Activated CD8-positive, alpha-beta memory T cell treated with anti-CD3 and anti-CD28 coated beads for 36 hours (primary cell): ENCODE data around the gene USP13. TPM values are rescaled to one million over a fixed set of nuclear protein-coding genes. Genes with fewer than 3 reads are reported as not detected.

ENCODE experiments used
- CTCF ChIA-PET: fragments of 350-600 bp; sonication (Branson Sonifier 250); formaldehyde crosslinking; loops from one replicate; lab custom pipeline; 2021; ENCODE audit warnings: antibody characterized with exemption; lab: Charles Lee
- POLR2A ChIA-PET: fragments of 350-600 bp; sonication (Branson Sonifier 250); formaldehyde crosslinking; loops from one replicate; lab custom pipeline; 2021; ENCODE audit warnings: antibody characterized with exemption; lab: Charles Lee
- total RNA-seq, 2 experiments: library from RNA; stranded (reverse); gene quantifications; one replicate each; pipeline ENCODE4 v1.2.3, GENCODE V29; 2021

USP13 gene
- total RNA-seq, 2 experiments from 2014 or later = 12.9 to 13.8 TPM

DNA sequence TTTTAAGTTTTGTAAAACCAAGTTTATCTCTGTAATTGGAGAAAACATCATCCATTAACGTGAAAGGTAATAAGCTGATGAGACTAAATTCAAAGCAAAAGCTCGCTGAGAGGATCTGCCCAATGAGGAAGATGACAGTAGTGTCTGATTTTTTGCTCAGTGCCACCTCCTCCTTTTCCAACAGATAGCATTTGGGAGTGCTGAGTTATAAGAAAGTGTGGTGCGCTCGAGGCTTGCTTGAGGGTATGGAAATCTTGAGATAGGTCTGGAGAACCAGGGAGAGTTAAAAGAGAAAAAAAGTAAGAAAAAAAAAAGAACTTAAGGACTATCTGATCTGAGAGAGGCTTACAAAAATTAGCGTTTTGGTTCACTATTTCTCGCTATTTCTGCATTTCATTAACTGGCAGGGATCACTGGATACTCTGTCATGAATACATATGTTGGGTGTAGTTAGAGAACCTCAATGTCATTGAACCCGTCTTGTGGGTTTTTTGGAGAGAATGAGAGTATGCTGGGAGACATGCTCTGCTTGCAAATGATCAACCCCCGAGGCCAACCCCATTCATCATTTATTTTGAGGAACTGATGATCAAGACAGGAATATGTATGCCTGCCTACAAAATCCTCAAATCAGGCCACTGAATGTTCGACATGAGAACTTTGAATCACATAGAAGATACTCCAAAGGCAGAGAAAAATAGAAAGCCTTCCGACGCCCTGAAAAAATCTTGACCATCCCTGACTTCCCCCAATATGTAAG, 973 bp upstream of the USP13 start:
- CTCF ChIA-PET = no interaction called here
- POLR2A ChIA-PET = no interaction called here

DNA sequence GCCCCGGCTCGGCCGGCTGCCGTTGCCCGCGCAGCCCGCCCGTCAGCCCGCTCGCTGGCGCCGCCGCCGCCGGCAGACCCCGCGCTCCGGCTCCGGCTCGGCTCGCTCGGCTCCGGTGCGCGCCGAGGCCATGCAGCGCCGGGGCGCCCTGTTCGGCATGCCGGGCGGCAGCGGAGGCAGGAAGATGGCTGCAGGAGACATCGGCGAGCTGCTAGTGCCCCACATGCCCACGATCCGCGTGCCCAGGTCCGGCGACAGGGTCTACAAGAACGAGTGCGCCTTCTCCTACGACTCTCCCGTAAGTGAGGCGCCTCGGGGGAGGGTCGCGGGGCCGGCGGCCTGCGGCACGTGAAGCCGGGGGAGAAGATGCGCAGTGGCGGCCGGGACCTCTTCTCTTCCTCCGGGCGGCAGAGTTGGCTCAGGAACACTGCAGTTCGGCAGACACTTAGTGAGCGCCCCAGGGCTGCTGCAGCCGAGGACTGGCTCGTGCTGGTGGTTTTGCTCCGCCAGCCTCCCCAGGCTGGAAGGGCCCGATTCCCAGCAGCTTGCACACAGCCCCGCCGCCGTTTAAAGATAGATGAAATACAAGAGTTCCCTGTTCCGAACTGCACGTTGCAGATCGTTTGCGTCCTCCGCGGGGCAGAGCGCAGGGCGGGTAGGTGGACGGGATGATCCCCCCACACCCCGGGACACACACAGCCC, 407 bp downstream of the USP13 start:
- POLR2A ChIA-PET = interaction anchor here (0.6 to 1.0 kb wide), 2 partner anchors 49 to 150 kb away, joined by 3 read pairs; partner anchors contain the start of genes MRPL47 and NDUFB5
- CTCF ChIA-PET = interaction anchor here (0.6 to 1.3 kb wide), 3 partner anchors 8 to 682 kb away, joined by 3 to 5 read pairs (median 3); no protein-coding TSS in a partner anchor

DNA sequence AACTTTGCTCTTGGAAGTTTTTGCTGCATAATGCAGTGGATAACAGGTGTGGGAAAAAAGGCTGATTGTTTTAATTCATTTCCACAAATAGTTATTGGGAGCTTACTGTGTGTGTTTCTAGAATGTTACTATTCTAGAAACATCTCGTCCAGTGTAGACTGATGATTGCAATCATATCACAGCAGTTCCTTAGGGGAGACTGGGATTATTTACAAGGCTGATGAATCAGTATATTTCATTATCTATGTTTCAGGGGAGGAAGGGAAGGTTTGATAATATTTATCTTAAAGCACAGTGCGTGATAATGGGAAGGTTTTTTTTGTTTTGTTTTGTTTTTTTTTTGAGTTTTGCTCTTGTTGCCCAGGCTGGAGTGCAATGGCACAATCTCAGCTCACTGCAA, 2.4 kb downstream of the USP13 start:
- CTCF ChIA-PET = no interaction called here
- POLR2A ChIA-PET = no interaction called here

DNA sequence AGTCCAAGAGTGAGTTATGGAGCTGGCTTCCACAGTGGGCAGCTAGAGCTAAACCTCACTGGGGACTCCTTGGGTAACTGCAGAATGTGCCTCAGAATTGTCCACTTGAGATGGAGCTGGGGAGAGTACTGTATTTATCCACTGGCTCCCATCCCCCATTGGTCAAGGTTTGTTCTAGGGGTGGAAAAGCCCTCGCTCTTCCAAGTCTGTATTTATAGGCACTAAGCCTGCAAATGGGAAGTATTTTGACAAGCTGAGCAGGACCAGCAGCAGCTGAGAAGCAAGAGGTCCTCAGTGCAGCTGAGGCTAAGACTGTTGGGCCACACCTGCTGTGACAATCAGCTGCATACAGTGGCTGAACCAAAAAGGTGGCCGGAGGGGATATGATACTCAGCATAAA, 5.8 kb downstream of the USP13 start:
- POLR2A ChIA-PET = no interaction called here
- CTCF ChIA-PET = interaction anchor here (1.3 kb wide), 1 partner anchor 9 kb away, joined by 5 read pairs; no protein-coding TSS in a partner anchor

DNA sequence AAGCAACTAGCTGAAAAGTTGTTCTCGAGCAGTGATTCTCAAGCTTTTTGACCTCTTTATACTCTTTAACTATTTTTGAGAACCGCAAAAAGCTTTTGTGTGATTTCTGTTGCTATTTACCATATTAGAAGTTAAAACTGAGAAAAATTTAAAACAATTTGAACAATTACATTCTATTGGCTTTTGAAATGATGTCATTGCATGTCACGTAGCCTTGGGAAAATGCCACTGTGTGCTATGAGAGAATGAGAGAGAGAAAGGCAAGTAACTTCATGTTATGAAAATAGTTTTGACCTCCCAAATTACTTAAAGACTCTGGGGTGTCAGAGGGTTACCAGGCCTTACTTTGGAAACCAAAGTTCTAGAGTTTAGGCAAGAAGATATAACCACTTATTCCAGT, 8.0 kb downstream of the USP13 start:
- CTCF ChIA-PET = no interaction called here

DNA sequence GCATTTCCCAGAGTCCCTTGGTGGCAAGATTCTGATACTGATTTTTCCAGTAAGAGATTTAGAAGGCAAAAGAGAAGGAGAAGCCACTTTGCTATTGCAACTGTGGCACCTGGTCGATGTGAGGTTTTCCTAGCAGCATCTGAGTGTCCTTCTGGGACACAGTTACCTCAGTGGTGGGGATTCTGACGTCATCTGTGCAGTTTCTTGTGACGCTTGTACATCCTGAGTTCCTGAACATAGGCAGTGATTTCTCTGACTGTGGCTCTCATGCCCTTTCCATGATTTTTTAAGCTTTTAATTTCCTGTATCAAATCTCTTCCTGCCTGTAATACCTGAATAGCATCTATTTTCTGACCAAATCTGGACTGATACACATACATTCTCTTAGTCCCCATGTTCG, 8.9 kb downstream of the USP13 start:
- POLR2A ChIA-PET = no interaction called here
- CTCF ChIA-PET = interaction anchor here (1.1 kb wide), 1 partner anchor 25 kb away, joined by 3 read pairs; no protein-coding TSS in a partner anchor

More for the DNA sequence above, 8.0 kb downstream of the USP13 start:
- POLR2A ChIA-PET = no interaction called here

DNA sequence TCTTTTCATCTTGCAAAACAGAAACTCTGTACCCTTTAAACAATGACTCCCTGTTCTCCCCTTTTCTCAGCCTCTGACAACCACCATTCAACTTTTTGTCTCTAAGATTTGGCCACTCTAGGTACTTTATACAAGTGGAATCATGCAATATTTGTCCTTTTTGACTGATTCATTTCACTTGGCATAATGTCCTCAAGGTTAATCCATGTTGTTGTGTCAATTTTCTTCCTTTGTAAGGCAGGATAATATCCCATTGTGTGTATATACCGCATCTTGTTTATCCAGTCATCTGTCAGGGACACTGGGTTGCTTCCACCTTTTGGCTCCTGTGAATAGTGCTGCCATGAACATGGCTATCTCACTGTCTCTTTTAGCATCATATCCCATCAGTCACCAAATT, 10.3 kb downstream of the USP13 start:
- ChIA-PET CTCF (no interaction called here), POLR2A (no interaction called here)

DNA sequence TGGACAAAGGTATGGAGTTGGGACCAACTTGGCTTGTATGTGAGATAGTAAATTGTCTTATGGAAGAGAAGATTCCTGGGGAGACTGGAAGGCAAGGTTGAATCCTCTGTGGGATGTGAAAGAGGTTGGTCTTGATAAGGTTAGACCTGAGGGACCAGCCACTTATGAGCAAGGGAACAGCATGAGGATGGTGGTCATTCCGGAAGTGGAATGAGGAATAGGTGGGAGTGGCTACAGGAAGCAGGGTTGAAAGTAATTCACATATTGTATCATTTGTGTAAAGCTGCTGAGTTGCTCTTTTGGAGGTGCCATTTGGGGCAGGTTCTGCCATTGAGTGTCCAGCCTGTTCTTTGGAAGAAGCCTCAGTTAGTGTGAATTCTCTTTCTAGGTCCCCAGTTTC, 13.2 kb downstream of the USP13 start:
- POLR2A ChIA-PET = no interaction called here
- CTCF ChIA-PET = no interaction called here

DNA sequence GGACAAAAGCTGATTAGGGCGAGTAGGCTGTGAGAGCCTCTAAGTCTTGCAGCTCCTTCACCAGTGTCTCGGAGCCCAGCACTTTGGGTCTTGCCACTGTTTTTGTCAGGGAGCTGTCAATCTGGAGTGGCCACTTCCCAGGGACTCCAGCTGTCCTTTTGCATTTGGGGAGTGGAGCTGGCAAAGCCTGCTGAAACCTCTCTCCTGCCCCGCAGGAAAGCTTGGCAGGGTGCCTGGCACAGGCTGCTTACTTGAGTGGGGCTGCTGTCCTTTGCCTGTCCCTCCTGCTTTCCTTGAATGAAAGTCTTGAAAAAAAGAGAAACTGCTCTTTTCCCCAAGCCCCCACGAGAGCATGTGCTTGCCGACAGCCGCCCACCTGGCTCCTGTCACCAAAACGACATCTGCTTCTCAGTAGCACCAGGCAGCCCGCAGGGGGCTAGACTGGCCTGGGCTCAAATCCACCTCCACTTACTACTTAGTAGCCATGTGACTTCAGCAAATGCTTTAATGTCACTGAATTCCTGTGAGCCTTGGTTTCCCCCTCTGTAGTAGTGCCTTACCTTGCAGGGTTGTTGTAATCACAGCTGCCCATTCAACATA, 13.7 kb downstream of the USP13 start:
- POLR2A ChIA-PET = no interaction called here
- CTCF ChIA-PET = no interaction called here

DNA sequence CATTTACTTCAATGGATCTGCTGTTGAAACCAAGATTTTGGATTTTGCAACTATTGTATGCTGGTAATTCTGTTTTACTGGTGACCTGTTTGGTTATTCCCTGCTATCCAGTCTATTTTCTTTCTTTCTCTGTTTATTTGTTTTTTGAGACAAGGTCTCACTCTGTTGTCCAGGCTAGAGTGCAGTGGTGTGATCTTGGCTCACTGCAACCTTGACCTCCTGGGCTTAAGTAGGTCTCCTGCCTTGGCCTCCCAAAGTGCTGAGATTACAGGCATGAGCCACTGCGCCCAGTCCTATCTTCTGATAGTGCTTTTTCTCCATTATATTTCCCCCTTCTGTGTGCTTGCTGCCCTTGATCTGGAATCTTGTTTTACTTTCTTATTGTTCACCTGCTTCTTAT, 15.6 kb downstream of the USP13 start:
- CTCF ChIA-PET = no interaction called here
- POLR2A ChIA-PET = no interaction called here

DNA sequence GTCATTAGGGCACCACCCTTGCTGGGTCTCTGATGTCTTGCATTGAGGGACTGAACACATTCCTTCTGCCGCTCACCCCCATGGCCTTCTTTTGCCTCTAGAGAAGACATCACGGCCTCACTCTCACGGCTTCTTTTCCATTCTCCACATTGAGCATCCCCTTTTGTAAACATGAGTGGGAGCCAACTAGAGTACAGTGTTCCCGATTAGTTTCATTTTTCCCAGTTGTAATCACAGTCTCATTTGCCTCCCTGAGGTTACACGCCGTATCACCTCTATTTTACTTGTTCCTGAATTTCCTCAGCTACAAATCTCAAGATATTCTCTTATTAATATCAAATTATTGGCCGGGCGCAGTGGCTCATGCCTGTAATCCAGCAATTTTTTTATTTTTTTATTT, 17.5 kb downstream of the USP13 start:
- CTCF ChIA-PET = no interaction called here
- POLR2A ChIA-PET = no interaction called here

DNA sequence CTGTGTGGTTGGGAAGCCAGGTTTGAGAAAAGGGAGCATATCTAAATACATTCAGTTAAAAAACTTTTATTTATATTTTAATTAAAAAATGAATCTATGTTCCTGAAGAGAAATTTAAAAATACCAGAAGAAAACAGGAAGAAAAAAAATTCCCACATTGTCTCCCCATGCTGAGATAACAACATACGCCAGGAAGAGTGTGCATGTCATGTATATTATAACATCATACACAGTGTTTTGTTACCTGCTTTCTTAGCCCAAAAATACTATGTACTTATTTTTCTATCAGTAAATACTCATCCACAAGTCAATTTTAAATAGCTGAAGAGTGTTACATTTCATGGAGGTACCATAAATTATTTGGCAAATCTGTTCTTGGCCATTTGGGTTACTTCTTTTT, 18.5 kb downstream of the USP13 start:
- ChIA-PET CTCF (interaction anchor here (0.7 kb wide), 1 partner anchor 21 kb away, joined by 3 read pairs; no protein-coding TSS in a partner anchor), POLR2A (no interaction called here)

DNA sequence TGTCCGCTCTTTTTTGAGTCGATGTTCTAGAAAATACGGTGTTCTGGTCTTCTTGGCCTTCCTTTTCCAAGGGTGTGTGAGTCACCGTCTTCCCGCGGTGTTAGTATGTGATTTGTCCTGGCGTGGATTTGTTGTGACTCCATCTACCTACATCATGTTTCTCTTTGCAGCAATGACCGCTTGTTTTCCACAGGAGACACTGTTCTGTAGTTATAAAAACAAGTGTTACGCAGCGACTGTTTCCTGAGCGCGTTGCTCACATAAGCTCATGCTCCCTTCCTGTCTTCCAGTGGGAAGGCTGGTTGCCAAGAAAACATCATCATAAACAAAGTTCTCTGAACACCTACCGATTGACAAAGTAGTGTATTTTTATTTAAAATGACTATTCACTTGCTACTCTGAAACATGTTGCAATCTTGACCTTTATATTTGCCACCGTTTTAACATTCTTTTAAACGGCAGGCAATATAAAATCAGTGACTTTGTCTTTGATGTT, 19.0 kb downstream of the USP13 start:
- ChIA-PET CTCF (interaction anchor here (0.7 kb wide), 1 partner anchor 22 kb away, joined by 3 read pairs; no protein-coding TSS in a partner anchor), POLR2A (no interaction called here)

DNA sequence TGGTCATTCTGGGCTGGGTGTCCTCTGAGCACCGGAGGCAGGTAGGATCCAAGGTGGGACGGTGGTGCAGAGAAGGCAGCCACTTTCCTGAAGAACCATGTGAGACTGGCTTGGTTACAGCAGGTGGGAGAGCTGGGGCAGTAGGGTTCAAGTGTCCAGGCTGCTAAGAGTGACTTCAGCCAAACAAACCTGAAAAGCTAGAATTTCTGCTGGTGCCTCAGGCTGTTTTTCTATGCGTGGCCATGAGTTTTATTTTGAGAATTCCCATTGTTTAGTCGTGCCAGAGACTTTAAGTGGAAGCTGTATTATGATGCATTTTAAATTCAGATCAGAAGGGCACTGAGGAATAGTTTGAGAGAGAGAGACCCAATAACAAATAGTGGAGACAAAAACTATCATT, 20.1 kb downstream of the USP13 start:
- ChIA-PET CTCF (no interaction called here), POLR2A (no interaction called here)

DNA sequence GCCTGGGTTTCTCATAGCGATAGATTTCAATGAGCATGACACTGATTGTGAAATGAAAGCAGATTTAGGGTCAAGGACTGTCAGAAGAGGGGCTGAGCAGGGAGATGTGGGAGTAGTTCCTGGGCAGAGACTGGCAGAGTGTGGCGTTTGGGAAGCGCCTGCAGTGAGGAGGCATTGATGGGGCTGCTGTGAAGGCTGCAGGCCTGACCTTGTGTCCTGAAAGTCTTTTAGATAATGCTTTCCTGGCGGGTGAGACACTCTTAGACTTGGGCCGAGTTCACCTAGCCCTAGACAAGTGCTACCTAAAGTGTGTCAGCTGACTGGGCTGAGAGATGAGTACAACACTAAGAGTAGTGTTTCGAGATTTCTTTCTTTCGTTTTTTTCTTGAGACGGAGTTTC, 20.7 kb downstream of the USP13 start:
- POLR2A ChIA-PET = no interaction called here
- CTCF ChIA-PET = no interaction called here

DNA sequence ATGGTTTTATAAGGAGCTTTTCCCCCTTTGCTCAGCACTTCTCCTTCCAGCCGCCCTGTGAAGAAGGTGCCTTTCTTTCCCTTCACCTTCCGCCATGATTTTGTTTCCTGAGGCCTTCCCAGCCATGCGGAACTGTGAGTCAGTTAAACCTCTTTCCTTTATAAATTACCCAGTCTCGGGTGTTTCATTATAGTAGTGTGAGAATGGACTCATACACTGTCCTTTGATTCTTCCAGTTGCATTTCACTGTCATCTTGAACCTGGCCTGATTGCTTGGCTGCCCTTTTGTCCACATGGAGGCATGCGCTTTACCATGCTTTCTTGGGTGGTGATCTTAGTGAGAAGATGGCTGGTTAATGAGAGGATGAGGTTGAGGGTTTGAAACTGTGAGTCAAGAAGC, 23.2 kb downstream of the USP13 start:
- ChIA-PET POLR2A (no interaction called here), CTCF (no interaction called here)

DNA sequence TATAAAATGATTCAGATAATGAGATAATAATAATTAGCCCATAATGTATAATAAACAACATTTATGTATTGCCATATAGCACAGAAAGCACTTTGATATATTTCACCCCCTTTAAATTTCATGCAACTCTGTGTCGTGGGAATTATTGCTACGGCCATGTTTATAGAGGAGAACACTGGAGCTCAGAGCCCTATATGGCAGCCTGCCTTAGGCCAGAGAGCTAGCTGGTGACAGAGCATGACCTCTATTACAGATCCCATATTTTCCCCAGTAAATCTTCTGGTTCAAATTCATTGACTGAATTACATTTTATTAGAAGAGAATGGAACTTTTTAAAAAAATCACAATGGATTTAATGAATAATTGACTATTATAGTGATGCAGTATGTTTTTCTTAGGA, 25.0 kb downstream of the USP13 start:
- POLR2A ChIA-PET = no interaction called here
- CTCF ChIA-PET = no interaction called here

DNA sequence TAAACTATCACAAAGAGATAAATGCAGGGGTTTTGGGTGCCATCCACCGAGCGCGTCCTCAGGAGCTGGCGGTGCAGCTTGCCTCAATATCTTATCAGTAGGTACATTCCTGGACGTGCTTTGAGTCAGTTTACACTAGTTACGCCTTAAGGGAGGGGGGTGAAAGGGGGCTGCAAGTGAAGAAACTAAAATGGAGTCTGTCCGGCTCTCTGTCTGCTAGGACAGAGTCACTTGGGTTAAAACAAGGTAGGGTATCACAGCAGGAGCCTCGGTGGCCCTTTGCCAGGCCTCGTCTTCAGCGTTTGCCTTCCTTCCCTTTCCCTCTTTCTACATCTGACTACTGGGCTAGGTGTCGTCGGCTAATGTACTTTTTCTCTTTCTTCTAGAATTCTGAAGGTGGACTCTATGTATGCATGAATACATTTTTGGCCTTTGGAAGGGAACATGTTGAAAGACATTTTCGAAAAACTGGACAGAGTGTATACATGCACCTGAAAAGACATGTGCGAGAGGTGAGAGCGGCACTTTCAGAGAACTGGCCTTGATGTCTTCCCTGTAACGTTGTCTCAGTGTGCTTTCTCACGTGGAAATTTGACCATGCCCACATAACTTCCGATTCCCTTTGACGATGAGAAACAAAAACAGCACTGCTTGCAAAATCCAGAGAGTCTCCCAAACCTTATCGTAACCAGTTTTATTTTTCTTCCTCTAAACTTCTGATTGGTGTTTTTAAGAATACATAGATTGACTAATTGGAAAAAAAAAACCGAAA, 28.8 kb downstream of the USP13 start:
- ChIA-PET POLR2A (no interaction called here), CTCF (no interaction called here)

DNA sequence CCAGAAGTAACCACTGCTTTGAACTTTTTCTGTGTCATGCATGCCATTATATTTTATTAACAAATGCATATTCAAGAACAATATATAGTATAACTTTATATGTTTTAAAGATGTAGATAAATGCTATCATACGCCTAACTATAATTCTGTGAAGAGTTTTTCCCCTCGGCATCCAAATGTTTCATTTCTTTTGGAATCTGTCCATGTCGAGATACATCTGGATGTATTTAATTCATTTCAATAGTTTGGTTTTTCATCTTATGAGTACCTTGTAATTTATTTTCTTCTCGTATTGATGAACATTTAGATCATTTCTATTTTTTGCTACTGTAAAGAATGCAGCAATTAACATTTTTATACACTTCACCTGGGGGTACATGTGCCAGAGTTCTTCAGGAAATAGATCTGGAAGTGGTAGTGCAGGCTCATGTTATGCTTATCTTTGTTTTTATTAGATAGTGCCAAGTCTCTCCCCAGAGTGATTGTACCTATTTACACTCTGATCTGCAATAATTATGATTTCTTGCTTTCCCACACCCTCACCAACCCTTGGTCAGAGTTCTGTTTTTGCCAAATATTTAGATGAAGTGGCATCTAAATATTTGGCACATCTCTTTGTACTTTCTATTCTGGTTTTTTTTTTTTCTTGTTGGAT, 29.7 kb downstream of the USP13 start:
- ChIA-PET CTCF (no interaction called here), POLR2A (no interaction called here)
